GM12875 (cell line): ENCODE data around the gene GALNT13.

Experiments used
- H3K4me3 ChIP-seq: one replicate; pipeline ENCODE4 v1.5.1; 2011; ENCODE audit warnings: low read depth, low read length, control low read depth
- CTCF ChIP-seq: IDR thresholded peaks from 2 replicates; pipeline ENCODE4 v1.5.1; 2011; ENCODE audit warnings: low read depth, mild to moderate bottlenecking, control low read depth, inconsistent platforms, low read length, moderate library complexity, borderline replicate concordance; ENCODE audit not compliant: insufficient read depth

GALNT13 gene

GRCh38 chr2:154267983-154268382 lies 396.3 kb downstream of the GALNT13 start:
- no peak overlapping the region for H3K4me3 ChIP-seq
- no peak for TF ChIP-seq CTCF

- no peak for TF ChIP-seq CTCF
- no peak overlapping the region for H3K4me3 ChIP-seq
Measured at GRCh38 chr2:154280543-154280942, 408.8 kb downstream of the GALNT13 start.

- TF ChIP-seq CTCF, result no peak
- no peak overlapping the region for H3K4me3 ChIP-seq
Measured at GRCh38 chr2:154289870-154290269, 418.1 kb downstream of the GALNT13 start.

- TF ChIP-seq CTCF, result no peak
- no peak overlapping the region for H3K4me3 ChIP-seq
Measured at GRCh38 chr2:154291511-154291910, 419.8 kb downstream of the GALNT13 start.

GRCh38 chr2:154291927-154292326 lies 420.2 kb downstream of the GALNT13 start:
- H3K4me3 ChIP-seq, result no peak overlapping the region
- no peak for TF ChIP-seq CTCF

- H3K4me3 ChIP-seq, result no peak overlapping the region
- TF ChIP-seq CTCF, result no peak
Measured at GRCh38 chr2:154293864-154294263, 422.1 kb downstream of the GALNT13 start.

GRCh38 chr2:154306266-154306970 lies 434.7 kb downstream of the GALNT13 start:
- no peak overlapping the region for H3K4me3 ChIP-seq
- no peak for TF ChIP-seq CTCF
